Activated T-helper 1 cell treated with anti-CD3 and anti-CD28 coated beads, Interleukin-12 subunit alpha, Interleukin-12 subunit beta, Interleukin-2, Interleukin-4 antibody, amounts not matched to agents 30 ng/mL and 10 ng/mL and 1 ng/mL, durations not matched to agents 14 hours and 24 hours and 36 hours (primary cell): Measurements from ENCODE around the gene CBFA2T2. TPM values are rescaled to one million over a fixed set of nuclear protein-coding genes. Genes with fewer than 3 reads are reported as not detected.

Experiments used
- DNase-seq: peaks from one replicate; pipeline ENCODE4 v3.0.0; 2021; ENCODE audit warnings: low spot score
- H3K27ac Mint-ChIP-seq: one replicate; pipeline ENCODE4 v1.8.0; 2021; ENCODE audit warnings: mild to moderate bottlenecking, mixed read lengths
- H3K27me3 Mint-ChIP-seq: one replicate; pipeline ENCODE4 v1.8.0; 2022; ENCODE audit warnings: mild to moderate bottlenecking, moderate library complexity, mixed read lengths; ENCODE audit not compliant: insufficient read depth
- H3K36me3 Mint-ChIP-seq: one replicate; pipeline ENCODE4 v1.8.0; 2021; ENCODE audit warnings: low read depth, mixed read lengths
- H3K4me1 Mint-ChIP-seq: one replicate; pipeline ENCODE4 v1.8.0; 2021; ENCODE audit warnings: low read depth, mixed read lengths
- H3K4me3 Mint-ChIP-seq: one replicate; pipeline ENCODE4 v1.8.0; 2021; ENCODE audit warnings: mild to moderate bottlenecking, moderate library complexity, mixed read lengths
- H3K9me3 Mint-ChIP-seq: one replicate; pipeline ENCODE4 v1.8.0; 2021; ENCODE audit warnings: mixed read lengths
- intact Hi-C: fragments of 100-400 bp; cut with micrococcal nuclease; formaldehyde crosslinking; loops from one replicate; pipeline ENCODE4 v1.15.1; 2024
- total RNA-seq: library from RNA; stranded (reverse); gene quantifications from 2 replicates; pipeline ENCODE4 v1.2.3, GENCODE V29; 2022

Gene CBFA2T2
- total RNA-seq, 1 donor from 2014 or later, result 12.0 TPM

DNA sequence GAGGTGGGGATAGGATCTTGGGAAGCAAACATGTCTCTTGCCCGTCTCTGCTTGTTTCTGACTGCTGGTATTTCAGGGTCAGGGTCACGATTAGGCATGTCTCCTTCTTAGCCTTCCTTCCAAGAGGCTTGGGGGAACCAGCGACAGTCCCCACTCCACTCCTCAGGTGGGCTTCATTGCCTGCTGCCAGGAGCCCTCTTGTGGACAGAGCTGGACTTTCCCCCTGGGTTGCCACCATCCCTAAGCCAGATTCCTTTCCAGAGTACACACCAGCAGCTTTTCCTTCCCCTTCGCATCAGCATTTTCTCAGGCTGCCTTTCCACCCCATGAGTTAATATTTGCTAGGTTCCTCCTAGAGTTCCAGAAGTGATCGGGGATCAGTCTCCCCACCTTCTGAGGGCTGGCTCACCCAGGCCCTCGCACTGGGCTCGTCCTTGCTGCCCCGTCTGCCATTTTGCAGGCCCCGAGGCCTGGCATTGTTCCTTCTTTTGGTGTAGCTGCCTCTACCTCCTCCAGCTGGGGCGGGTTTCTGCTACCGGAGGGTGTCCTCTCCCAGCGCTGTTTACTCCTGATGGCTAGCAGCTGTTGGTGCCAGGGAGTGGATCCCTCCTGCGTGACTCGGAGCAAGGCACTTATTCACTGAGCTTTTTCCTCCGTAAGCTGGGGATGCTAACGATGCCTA, 163.5 kb downstream of the CBFA2T2 start:
- DNase-seq, result no peak
- Mint-ChIP-seq H3K4me3 (no peak overlapping the region), H3K27me3 (no peaks in the 10 kb centered on the region), H3K27ac (no peak overlapping the region), H3K9me3 (no peaks in the 10 kb centered on the region), H3K4me1 (peaks cover 15% of the 10 kb centered on the region), H3K36me3 (no peaks in the 10 kb centered on the region)
- intact Hi-C loops, result no loop called here

DNA sequence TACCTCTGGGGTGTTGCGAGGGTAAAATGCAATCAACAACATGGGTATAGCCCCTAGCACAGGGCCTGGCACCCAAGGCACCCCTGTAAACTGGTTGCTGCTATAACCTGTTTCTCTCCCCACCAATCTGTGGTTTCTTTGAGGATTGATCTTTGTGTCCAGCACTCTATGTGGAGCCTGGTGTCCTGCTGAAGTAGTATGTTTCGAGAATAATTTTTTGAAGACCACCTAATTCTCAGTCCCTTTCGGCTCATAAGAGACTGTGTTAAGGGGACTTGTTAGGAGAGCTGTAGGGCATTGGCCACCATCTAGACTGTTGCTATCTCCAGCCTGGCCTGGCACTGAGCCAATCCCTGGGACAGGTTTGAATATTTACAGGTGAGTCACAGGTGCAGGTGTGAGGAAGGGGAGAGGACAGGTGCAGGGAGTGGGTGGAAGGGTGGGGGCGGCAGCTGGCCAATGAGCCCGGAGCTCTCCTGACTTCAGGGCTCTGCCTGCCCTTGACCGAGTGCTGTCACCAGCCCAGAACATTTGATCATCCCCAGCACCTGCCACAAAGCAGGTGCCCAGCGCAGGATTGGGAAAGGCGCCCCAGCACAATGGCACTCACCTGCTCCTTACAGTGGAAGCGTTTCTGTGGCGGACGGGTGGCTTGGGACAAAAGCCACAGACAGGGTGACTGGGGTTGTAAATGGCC, 164.2 kb downstream of the CBFA2T2 start:
- no peak overlapping the region for H3K27ac Mint-ChIP-seq
- peaks cover 15% of the 10 kb centered on the region for H3K4me1 Mint-ChIP-seq
- H3K36me3 Mint-ChIP-seq, result peaks cover under 1% of the 10 kb centered on the region
- H3K9me3 Mint-ChIP-seq, result no peaks in the 10 kb centered on the region
- DNase-seq, result no peak
- intact Hi-C loops, result no loop called here
- no peaks in the 10 kb centered on the region for H3K27me3 Mint-ChIP-seq
- H3K4me3 Mint-ChIP-seq, result no peak overlapping the region

DNA sequence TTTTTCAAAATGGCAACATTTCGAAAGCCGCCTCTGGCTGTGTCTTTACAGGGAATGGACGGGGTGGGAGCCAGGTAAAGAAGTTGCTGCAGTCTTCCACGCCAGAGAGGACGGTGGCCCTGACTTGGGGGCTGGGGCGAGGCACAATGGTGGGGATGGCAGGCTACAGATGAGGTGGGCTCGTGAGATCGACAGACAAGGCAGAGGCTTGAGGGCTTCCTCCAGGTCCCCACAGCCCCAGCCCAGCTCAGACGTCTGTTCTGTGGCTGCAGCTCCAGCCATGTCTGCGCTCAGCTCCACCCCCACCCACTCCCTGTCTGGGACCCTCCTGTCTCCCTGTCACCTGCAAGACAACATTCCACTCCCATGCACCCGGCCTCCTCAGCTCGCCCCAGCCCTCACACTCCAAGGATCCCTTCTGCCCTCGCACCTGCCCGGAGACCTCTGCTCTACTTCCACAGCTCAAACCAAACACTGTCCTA, 164.8 kb downstream of the CBFA2T2 start:
- no peak for DNase-seq
- H3K27ac Mint-ChIP-seq, result no peak overlapping the region
- intact Hi-C loops, result no loop called here
- H3K4me3 Mint-ChIP-seq, result no peak overlapping the region
- H3K4me1 Mint-ChIP-seq, result peaks cover 10% of the 10 kb centered on the region
- no peaks in the 10 kb centered on the region for H3K27me3 Mint-ChIP-seq
- peaks cover 2% of the 10 kb centered on the region for H3K36me3 Mint-ChIP-seq
- H3K9me3 Mint-ChIP-seq, result no peaks in the 10 kb centered on the region

DNA sequence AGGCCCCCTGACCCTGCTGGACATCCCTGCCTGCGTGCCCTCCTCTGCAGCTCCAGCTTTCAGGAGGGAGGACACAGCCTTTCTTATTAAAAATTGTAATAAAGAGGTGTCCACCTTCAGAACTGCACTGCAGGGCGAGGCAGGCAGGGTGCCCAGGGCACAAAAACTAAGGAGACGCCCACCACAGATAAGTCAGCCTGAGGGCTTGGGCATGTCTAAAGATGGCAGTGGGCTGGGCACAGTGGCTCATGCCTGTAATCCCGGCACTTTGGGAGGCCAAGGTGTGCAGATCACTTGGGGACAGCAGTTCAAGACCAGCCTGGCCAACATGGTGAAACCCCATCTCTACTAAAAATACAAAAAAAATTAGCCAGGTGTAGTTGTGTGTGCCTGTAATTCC, 165.3 kb downstream of the CBFA2T2 start:
- H3K4me1 Mint-ChIP-seq, result peaks cover 9% of the 10 kb centered on the region
- H3K9me3 Mint-ChIP-seq, result no peaks in the 10 kb centered on the region
- H3K36me3 Mint-ChIP-seq, result peaks cover 2% of the 10 kb centered on the region
- DNase-seq, result no peak
- no peaks in the 10 kb centered on the region for H3K27me3 Mint-ChIP-seq
- intact Hi-C loops, result no loop called here
- H3K4me3 Mint-ChIP-seq, result no peak overlapping the region
- no peak overlapping the region for H3K27ac Mint-ChIP-seq

DNA sequence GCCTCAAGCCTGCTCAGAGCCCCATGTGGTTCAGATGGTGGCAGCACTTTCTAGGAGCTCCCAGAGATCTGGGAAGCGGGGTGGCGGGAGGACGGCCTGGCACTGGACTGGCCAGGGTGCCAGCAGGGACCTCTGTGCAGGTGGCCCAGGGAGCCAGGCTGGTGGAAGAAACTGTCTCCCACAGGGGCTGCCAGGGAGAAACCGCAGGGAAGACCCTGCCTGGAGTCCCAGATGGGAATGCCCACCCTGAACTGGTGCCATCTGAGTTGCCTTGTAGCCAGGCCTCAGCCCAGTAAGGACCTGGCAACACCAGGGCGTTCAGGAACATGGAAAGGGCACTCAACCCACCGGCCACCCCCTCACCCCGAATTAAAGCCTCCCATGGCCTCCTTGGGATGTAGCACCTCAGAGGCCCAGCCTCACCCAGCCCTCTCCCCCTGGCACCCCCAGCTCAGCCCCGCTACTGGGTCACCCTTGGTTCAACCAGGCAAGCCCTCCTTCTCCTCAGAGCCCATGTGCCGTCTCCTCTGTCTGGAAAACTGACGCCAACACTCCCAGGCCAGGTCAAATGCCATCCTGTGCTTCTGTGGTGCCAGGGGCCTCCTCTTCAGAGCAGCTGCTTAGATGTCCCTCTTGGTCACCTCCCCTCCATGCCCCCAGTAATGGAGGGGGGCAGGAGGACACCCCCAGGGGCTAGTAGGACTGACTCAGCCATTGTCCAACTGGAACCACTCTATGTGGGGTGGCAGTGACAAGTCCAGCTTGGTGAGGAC, 166.3 kb downstream of the CBFA2T2 start:
- H3K9me3 Mint-ChIP-seq, result no peaks in the 10 kb centered on the region

DNA sequence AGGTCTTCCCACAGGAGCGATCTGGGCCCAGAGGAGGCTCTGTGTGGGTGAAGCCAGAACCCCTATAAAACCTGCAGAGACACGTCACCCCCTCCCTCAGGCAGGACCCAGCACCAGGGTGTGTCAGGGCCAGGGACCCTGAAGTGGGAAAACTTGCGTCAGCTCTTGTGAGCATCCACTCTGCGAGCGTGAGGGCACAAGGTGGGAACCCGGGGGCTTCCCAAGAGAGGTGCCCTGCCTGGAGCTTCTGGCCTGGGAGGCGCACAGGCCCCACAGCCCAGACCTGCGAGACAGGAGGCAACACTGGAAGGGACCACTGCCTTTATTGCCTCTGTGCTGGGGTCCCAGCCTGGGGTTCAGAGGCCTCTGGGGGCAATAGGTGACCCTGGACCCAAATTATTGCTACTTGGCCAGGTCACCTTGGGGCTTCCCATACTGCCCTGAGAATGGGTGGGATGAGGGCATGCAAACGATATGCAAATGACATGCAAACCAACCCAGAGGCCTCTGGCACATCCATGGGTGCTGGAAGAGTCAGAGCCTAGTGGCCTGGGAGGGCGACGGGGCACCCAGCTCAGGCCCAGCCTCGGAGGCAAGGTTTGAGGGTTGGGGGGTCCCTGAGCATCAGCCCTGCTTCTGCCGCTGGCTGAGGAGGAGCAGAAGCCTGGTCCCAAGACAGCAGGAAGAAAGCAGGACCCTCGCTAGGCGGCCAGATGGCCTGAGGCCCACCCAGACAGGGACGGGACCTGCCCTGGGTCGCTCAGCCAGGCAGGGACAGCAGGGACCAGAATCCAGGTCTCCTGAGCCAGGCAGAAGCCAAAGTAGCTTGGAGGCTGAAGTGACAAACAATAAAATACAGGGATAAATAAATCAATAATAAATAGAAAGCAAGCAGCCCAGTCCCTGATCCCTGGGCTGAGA, 167.1 kb downstream of the CBFA2T2 start:
- Mint-ChIP-seq H3K27me3 (no peaks in the 10 kb centered on the region), H3K4me1 (peaks cover under 1% of the 10 kb centered on the region), H3K27ac (no peak overlapping the region), H3K36me3 (peaks cover 4% of the 10 kb centered on the region), H3K4me3 (no peak overlapping the region), H3K9me3 (no peaks in the 10 kb centered on the region)
- no peak for DNase-seq
- intact Hi-C loops, result no loop called here

More for the DNA sequence above, 166.3 kb downstream of the CBFA2T2 start:
- DNase-seq, result no peak
- Mint-ChIP-seq H3K27me3 (no peaks in the 10 kb centered on the region), H3K4me3 (no peak overlapping the region), H3K27ac (no peak overlapping the region), H3K4me1 (peaks cover 9% of the 10 kb centered on the region), H3K36me3 (peaks cover 4% of the 10 kb centered on the region)
- intact Hi-C loops, result no loop called here

DNA sequence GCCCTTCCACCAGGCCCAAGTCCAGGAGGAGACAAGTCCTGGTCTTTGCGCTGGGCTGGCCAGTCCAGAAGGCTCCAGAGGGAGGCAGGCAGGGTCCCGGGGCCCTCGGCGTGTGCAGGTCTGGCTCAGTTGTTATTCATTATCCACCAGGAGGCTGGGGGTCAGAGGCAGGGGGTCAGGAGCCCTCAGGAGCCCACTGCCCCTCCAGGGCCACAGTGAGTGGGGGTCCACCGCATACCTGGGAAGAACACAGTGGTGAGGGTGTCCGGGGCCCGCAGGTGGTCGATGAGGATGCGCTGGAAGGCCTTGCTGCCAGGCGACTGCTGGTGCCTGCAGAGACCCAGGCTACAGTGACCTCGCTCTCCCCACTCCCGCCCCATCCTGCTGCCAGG, 167.8 kb downstream of the CBFA2T2 start:
- no peak for DNase-seq
- intact Hi-C loops, result no loop called here
- Mint-ChIP-seq H3K36me3 (peaks cover 4% of the 10 kb centered on the region), H3K4me3 (no peak overlapping the region), H3K27ac (no peak overlapping the region), H3K9me3 (no peaks in the 10 kb centered on the region), H3K27me3 (no peaks in the 10 kb centered on the region), H3K4me1 (peaks cover 3% of the 10 kb centered on the region)

DNA sequence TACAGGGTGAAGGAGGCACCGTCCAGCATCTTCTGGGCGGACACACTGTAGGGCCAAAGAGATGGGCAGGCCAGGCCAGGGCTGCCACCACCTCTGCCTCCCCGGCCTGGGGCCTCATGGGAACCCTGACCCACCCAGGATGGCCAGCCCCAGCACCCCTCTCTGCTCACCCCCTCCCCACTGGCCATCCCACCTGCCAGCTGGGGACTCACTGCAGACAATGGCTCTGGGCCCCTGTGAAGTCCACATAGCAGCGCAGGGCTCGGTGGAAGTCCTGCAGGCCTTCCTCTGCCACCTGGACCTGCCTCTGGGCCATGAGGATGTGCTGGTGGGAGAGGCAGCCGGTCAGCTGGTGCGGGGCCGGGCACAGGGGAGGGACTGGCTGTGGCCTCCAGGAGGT, 168.6 kb downstream of the CBFA2T2 start:
- no peaks in the 10 kb centered on the region for H3K27me3 Mint-ChIP-seq
- no peak for DNase-seq
- intact Hi-C loops, result no loop called here
- peaks cover 4% of the 10 kb centered on the region for H3K36me3 Mint-ChIP-seq
- no peaks in the 10 kb centered on the region for H3K9me3 Mint-ChIP-seq
- no peak overlapping the region for H3K27ac Mint-ChIP-seq
- H3K4me3 Mint-ChIP-seq, result no peak overlapping the region
- H3K4me1 Mint-ChIP-seq, result peaks cover 6% of the 10 kb centered on the region

DNA sequence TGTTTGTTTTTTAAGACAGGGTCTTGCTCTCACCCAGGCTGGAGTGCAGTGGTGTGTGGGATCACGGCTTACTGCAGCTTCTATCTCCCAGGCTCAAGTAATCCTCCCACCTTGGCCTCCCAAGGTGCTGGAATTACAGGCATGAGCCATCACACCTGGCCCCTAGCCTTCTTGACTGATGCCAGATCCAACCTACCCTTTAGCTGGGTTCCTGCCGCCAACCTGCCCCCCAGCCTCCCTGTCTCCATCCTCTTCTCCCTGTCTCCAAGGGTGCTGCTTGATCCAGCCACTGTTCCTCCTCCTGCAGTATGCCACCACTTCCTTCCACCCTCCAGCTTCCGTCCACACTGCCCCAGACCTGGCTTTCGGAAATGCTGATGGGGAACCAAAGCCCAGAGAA, 169.0 kb downstream of the CBFA2T2 start:
- intact Hi-C loops, result no loop called here
- H3K4me3 Mint-ChIP-seq, result no peak overlapping the region
- no peaks in the 10 kb centered on the region for H3K27me3 Mint-ChIP-seq
- DNase-seq, result no peak
- no peaks in the 10 kb centered on the region for H3K9me3 Mint-ChIP-seq
- H3K36me3 Mint-ChIP-seq, result peaks cover 4% of the 10 kb centered on the region
- peaks cover 6% of the 10 kb centered on the region for H3K4me1 Mint-ChIP-seq
- no peak overlapping the region for H3K27ac Mint-ChIP-seq

DNA sequence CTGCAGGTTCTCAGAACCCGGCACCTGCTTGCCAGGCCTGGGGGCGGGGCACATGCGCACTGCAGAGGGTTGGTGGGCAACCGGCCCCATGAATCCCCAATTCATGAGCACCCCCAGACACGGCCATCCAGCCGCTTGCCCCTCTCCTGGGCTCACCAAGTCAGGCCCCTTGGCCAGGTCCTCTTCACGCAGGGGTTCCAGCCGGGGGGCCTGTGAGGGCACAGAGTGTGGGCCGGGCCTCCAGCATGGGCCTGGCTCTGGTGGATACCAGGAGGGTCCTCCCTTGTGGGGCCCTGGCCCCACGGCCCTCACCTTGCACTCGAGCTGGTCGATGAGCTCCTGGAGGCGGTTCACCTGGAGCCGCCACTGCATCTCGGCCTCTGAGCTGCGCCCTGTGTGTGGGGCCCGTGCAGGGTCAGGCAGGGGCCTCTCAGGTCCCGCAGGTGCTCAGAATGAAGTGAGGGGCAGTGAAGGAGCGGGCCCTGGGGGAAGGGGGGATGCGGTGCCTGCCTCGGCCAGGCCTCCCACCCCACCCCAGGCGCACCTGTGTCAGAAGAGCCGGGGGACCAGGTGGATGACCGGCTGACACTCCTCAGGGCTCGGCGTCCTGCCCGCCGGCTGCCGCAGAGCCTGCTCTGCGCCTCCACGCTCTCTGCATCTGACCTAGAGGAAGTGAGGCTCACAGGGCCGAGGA, 169.6 kb downstream of the CBFA2T2 start:
- Mint-ChIP-seq H3K4me3 (no peak overlapping the region), H3K36me3 (peaks cover 4% of the 10 kb centered on the region), H3K4me1 (peaks cover 10% of the 10 kb centered on the region), H3K27me3 (no peaks in the 10 kb centered on the region), H3K27ac (no peak overlapping the region), H3K9me3 (no peaks in the 10 kb centered on the region)
- DNase-seq, result no peak
- intact Hi-C loops, result loop anchor here (10.0 kb wide), 1 partner anchor 285 kb away; no protein-coding TSS in a partner anchor

DNA sequence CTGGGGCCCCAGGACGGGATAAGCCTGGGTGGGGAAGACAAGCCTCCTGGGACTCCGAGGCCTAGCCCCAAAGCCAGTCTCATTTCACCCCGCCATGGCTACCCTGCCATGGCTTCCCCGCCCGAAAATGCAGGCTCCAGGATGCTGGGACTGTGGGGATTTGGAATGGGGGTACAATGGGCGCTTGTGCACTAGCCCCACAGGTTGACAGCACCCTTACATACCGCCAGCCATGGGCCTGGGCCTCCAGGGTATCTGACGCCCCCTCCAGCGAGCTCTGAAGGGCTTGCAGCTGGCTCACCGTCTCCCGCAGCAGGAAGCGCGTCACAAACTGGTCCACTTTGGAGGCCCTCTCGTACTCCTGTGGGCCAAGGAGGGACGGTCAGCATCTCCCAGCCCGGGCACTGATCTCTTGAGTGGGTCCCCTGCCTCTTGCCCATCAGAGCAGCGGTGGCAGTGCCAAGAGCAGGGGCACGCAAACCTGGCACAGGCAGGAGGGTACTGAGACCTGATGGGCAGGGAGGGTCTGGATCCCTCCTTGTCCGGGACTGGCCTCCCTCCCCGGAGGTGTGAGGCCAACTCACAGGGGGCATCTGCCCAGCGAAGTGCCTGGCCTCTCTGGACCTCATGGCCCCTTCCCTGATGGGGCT, 170.3 kb downstream of the CBFA2T2 start:
- H3K4me3 Mint-ChIP-seq, result no peak overlapping the region
- intact Hi-C loops, result loop anchor here (10.0 kb wide), 1 partner anchor 285 kb away; no protein-coding TSS in a partner anchor
- no peaks in the 10 kb centered on the region for H3K9me3 Mint-ChIP-seq
- peaks cover 4% of the 10 kb centered on the region for H3K36me3 Mint-ChIP-seq
- no peak for DNase-seq
- H3K4me1 Mint-ChIP-seq, result peaks cover 17% of the 10 kb centered on the region
- H3K27me3 Mint-ChIP-seq, result no peaks in the 10 kb centered on the region
- H3K27ac Mint-ChIP-seq, result no peak overlapping the region
